HL-60 (cell line): ENCODE measurements around the gene TSSK2.

ENCODE experiments used
- DNase-seq, 2 experiments: peaks; one replicate each; pipeline ENCODE4 v3.0.0-alpha.2; 2010 to 2020; ENCODE audit warnings: low read depth in 1 of 2, low spot score in 1 of 2
- H3K27ac ChIP-seq: fragments of 250-450 bp; sonication (Bioruptor Pico); replicated peaks from 2 replicates; pipeline ENCODE4 v1.5.1; 2020; ENCODE audit warnings: mild to moderate bottlenecking, moderate library complexity
- H3K27me3 ChIP-seq: fragments of 250-450 bp; sonication (Bioruptor Pico); 2 replicates; pipeline ENCODE4 v1.5.1; 2021; ENCODE audit warnings: mild to moderate bottlenecking, moderate library complexity; ENCODE audit not compliant: insufficient read depth, poor library complexity, severe bottlenecking
- H3K4me3 ChIP-seq: replicated peaks from 2 replicates; pipeline ENCODE4 v1.5.1; 2011; ENCODE audit warnings: mild to moderate bottlenecking, control low read depth, low read length; ENCODE audit not compliant: insufficient read depth
- CTCF ChIP-seq: IDR thresholded peaks from one replicate; pipeline ENCODE4 v1.5.1; 2011; ENCODE audit warnings: low read length, control low read depth, inconsistent platforms; ENCODE audit not compliant: insufficient read depth
- GABPA ChIP-seq: IDR thresholded peaks from 2 replicates; pipeline ENCODE4 v1.6.1; 2012; ENCODE audit warnings: low read depth
- POLR2AphosphoS5 ChIP-seq: IDR thresholded peaks from 2 replicates; pipeline ENCODE4 v1.6.1; 2012; ENCODE audit warnings: low read depth
- REST ChIP-seq: IDR thresholded peaks from 2 replicates; pipeline ENCODE4 v1.6.1; 2012; ENCODE audit warnings: low read depth; ENCODE audit not compliant: insufficient replicate concordance
- SPI1 ChIP-seq: IDR thresholded peaks from 2 replicates; pipeline ENCODE4 v1.6.1; 2012; ENCODE audit warnings: low read depth, mild to moderate bottlenecking, borderline replicate concordance

TSSK2 gene

GRCh38 chr22:19120829-19121630 lies 10.1 kb upstream of the TSSK2 start:
- H3K27me3 ChIP-seq = no peaks in the 10 kb centered on the region
- DNase-seq = no peak
- H3K27ac ChIP-seq = peak overlapping the region; percentile 61
- TF ChIP-seq POLR2AphosphoS5 = no peak
- TF ChIP-seq GABPA = no peak
- TF ChIP-seq REST = no peak
- no peak for TF ChIP-seq SPI1
- TF ChIP-seq CTCF = no peak
- peak overlapping the region; percentile 96 for H3K4me3 ChIP-seq

- peak overlapping the region; percentile 96 for H3K4me3 ChIP-seq
- TF ChIP-seq REST (no peak), GABPA (no peak), POLR2AphosphoS5 (no peak), SPI1 (peak; percentile 18; the same call in 1 of the 2 replicates)
- peak; percentile 47 to 51 for DNase-seq
- H3K27ac ChIP-seq = peak overlapping the region; percentile 71
- H3K27me3 ChIP-seq = no peaks in the 10 kb centered on the region
Measured at GRCh38 chr22:19121631-19122142, 9.4 kb upstream of the TSSK2 start.

- H3K27me3 ChIP-seq = no peaks in the 10 kb centered on the region
- H3K4me3 ChIP-seq = peak within 1 kb of the TSS; percentile 96
- peak; percentile 90 to 95 for DNase-seq
- peak within 1 kb of the TSS; percentile 71 for H3K27ac ChIP-seq
- no peak for TF ChIP-seq GABPA
- TF ChIP-seq POLR2AphosphoS5 = peak; percentile 40; the same call in 1 of the 2 replicates
Measured at GRCh38 chr22:19122143-19122751, 8.9 kb upstream of the TSSK2 start, which contains the start of gene DGCR2. TSS of gene DGCR2 (minus strand) at chr22:19122412. CDS start at chr22:19122206, 206 bp downstream.

- TF ChIP-seq CTCF (no peak), SPI1 (peak; percentile 43; the same call in 1 of the 2 replicates)
- peak overlapping the region; percentile 56 for H3K4me3 ChIP-seq
- no peak for DNase-seq
- no peak overlapping the region for H3K27ac ChIP-seq
- H3K27me3 ChIP-seq = no peaks in the 10 kb centered on the region
Measured at GRCh38 chr22:19122752-19123492, 8.2 kb upstream of the TSSK2 start.
